ENCODE measurements around the gene L3MBTL4.
"Not testable (repeated sequence)": the region's sequence is repeated elsewhere in the genome, so short reads cannot be mapped to it uniquely, and the experiment has no call there.

L3MBTL4 gene

GRCh38 chr18:6414723-6415417 is at the start of gene L3MBTL4:
Gene L3MBTL4 (minus strand): TSS chr18:6414911. CDS start chr18:6311625, 103,286 bp downstream.
- peak; percentile 36 for DNase-seq

- no peak for DNase-seq
Measured at GRCh38 chr18:6452194-6452593, 37.5 kb upstream of the L3MBTL4 start.

- DNase-seq, result no peak
Measured at GRCh38 chr18:6449213-6449612, 34.5 kb upstream of the L3MBTL4 start.

GRCh38 chr18:6444466-6445228 is 29.9 kb upstream of the L3MBTL4 start:
- no peak for DNase-seq

- no peak for DNase-seq
Measured at GRCh38 chr18:6441200-6441599, 26.5 kb upstream of the L3MBTL4 start.

GRCh38 chr18:6437937-6438818 is 23.5 kb upstream of the L3MBTL4 start:
- DNase-seq, result no peak

- DNase-seq, result no peak
Measured at GRCh38 chr18:6435731-6436130, 21.0 kb upstream of the L3MBTL4 start.

GRCh38 chr18:6434987-6435709 is 20.4 kb upstream of the L3MBTL4 start:
- no peak for DNase-seq

- DNase-seq, result no peak
Measured at GRCh38 chr18:6434481-6434880, 19.8 kb upstream of the L3MBTL4 start.

GRCh38 chr18:6431659-6432318 is 17.1 kb upstream of the L3MBTL4 start:
- no peak for DNase-seq

- DNase-seq, result no peak
Measured at GRCh38 chr18:6428851-6429395, 14.2 kb upstream of the L3MBTL4 start.

GRCh38 chr18:6427286-6427685 is 12.6 kb upstream of the L3MBTL4 start:
- DNase-seq, result no peak

GRCh38 chr18:6423289-6423688 is 8.6 kb upstream of the L3MBTL4 start:
- no peak for DNase-seq

GRCh38 chr18:6414118-6414722 is 491 bp downstream of the L3MBTL4 start:
- peak; percentile 75 for DNase-seq

- DNase-seq, result peak; percentile 22
Measured at GRCh38 chr18:6413579-6414117, 1.1 kb downstream of the L3MBTL4 start.

GRCh38 chr18:6412933-6413472 is 1.7 kb downstream of the L3MBTL4 start:
- peak; percentile 16 for DNase-seq

GRCh38 chr18:6411382-6411781 is 3.3 kb downstream of the L3MBTL4 start:
- no peak for DNase-seq

GRCh38 chr18:6409933-6410332 is 4.8 kb downstream of the L3MBTL4 start:
- no peak for DNase-seq

GRCh38 chr18:6408543-6408942 is 6.2 kb downstream of the L3MBTL4 start:
- not testable (repeated sequence) for DNase-seq

- no peak for DNase-seq
Measured at GRCh38 chr18:6406910-6407470, 7.7 kb downstream of the L3MBTL4 start.

All from hematopoietic multipotent progenitor cell treated with erythropoietin and hydrocortisone succinate and interleukin-3 and kit ligand, for 4 days (in vitro differentiated cells).